ENCODE data around the gene DPF3. TPM values are rescaled to one million over a fixed set of nuclear protein-coding genes. Genes with fewer than 3 reads are reported as not detected.

Gene DPF3
- total and polyA plus RNA-seq, 9 of the 15 experiments (the other 6 are each of a cell fraction or from before 2014, with no cell fraction given) = 0.21 to 4.9 (median 1.2) TPM

DNA sequence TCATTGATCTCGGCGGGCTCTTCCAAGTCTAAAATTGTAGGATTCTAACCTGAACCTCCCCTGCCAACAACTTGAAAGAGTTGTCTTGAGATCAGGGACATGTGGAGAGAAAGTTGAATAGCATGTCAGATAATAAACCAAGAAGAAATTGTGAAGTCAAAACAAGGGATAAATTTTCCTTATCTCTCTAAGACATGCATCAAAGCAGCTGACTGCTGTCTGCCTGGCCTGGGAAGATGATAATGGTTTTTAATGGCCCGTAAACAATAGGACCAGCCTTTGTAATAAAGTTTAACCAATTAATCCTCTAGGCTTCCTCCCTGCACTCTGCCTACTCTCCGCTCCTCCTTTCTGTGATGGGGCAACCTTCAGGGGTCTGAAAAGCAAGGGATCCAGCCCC lies 67.9 kb downstream of the DPF3 start (continued):
- TF ChIP-seq ZNF57 (CRISPR knock-in tag; IDR thresholded peaks at IDR 0.05) (no peak), ELF1 (tag; IDR thresholded peaks at IDR 0.05) (0 out of 2 replicates have a peak, but pooled peaks have one; percentile 45), MTA3 (IDR thresholded peaks at IDR 0.05; ENCODE audit: borderline replicate concordance) (no peak), KAT7 (CRISPR knock-in tag; IDR thresholded peaks at IDR 0.05; ENCODE audit: borderline replicate concordance) (no peak), BACH1 (tag; IDR thresholded peaks at IDR 0.05) (peak; percentile 40; the same call in 1 of the 2 replicates), E2F3 (CRISPR knock-in tag; IDR thresholded peaks at IDR 0.05) (no peak), ZKSCAN1 (IDR thresholded peaks at IDR 0.05; ENCODE audit: low read depth, low read length) (no peak), LEF1 (IDR thresholded peaks at IDR 0.05) (peak; percentile 75), ZBTB8A (IDR thresholded peaks at IDR 0.05; ENCODE audit: partially characterized antibody) (no peak), RBM17 (IDR thresholded peaks at IDR 0.05; ENCODE audit: borderline replicate concordance, low read depth, low read length) (no peak)
- TF ChIP-seq, protein P1, sequence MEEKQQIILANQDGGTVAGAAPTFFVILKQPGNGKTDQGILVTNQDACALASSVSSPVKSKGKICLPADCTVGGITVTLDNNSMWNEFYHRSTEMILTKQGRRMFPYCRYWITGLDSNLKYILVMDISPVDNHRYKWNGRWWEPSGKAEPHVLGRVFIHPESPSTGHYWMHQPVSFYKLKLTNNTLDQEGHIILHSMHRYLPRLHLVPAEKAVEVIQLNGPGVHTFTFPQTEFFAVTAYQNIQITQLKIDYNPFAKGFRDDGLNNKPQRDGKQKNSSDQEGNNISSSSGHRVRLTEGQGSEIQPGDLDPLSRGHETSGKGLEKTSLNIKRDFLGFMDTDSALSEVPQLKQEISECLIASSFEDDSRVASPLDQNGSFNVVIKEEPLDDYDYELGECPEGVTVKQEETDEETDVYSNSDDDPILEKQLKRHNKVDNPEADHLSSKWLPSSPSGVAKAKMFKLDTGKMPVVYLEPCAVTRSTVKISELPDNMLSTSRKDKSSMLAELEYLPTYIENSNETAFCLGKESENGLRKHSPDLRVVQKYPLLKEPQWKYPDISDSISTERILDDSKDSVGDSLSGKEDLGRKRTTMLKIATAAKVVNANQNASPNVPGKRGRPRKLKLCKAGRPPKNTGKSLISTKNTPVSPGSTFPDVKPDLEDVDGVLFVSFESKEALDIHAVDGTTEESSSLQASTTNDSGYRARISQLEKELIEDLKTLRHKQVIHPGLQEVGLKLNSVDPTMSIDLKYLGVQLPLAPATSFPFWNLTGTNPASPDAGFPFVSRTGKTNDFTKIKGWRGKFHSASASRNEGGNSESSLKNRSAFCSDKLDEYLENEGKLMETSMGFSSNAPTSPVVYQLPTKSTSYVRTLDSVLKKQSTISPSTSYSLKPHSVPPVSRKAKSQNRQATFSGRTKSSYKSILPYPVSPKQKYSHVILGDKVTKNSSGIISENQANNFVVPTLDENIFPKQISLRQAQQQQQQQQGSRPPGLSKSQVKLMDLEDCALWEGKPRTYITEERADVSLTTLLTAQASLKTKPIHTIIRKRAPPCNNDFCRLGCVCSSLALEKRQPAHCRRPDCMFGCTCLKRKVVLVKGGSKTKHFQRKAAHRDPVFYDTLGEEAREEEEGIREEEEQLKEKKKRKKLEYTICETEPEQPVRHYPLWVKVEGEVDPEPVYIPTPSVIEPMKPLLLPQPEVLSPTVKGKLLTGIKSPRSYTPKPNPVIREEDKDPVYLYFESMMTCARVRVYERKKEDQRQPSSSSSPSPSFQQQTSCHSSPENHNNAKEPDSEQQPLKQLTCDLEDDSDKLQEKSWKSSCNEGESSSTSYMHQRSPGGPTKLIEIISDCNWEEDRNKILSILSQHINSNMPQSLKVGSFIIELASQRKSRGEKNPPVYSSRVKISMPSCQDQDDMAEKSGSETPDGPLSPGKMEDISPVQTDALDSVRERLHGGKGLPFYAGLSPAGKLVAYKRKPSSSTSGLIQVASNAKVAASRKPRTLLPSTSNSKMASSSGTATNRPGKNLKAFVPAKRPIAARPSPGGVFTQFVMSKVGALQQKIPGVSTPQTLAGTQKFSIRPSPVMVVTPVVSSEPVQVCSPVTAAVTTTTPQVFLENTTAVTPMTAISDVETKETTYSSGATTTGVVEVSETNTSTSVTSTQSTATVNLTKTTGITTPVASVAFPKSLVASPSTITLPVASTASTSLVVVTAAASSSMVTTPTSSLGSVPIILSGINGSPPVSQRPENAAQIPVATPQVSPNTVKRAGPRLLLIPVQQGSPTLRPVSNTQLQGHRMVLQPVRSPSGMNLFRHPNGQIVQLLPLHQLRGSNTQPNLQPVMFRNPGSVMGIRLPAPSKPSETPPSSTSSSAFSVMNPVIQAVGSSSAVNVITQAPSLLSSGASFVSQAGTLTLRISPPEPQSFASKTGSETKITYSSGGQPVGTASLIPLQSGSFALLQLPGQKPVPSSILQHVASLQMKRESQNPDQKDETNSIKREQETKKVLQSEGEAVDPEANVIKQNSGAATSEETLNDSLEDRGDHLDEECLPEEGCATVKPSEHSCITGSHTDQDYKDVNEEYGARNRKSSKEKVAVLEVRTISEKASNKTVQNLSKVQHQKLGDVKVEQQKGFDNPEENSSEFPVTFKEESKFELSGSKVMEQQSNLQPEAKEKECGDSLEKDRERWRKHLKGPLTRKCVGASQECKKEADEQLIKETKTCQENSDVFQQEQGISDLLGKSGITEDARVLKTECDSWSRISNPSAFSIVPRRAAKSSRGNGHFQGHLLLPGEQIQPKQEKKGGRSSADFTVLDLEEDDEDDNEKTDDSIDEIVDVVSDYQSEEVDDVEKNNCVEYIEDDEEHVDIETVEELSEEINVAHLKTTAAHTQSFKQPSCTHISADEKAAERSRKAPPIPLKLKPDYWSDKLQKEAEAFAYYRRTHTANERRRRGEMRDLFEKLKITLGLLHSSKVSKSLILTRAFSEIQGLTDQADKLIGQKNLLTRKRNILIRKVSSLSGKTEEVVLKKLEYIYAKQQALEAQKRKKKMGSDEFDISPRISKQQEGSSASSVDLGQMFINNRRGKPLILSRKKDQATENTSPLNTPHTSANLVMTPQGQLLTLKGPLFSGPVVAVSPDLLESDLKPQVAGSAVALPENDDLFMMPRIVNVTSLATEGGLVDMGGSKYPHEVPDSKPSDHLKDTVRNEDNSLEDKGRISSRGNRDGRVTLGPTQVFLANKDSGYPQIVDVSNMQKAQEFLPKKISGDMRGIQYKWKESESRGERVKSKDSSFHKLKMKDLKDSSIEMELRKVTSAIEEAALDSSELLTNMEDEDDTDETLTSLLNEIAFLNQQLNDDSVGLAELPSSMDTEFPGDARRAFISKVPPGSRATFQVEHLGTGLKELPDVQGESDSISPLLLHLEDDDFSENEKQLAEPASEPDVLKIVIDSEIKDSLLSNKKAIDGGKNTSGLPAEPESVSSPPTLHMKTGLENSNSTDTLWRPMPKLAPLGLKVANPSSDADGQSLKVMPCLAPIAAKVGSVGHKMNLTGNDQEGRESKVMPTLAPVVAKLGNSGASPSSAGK (IDR thresholded peaks at IDR 0.05) = no peak
- TF ChIP-seq, protein P2, sequence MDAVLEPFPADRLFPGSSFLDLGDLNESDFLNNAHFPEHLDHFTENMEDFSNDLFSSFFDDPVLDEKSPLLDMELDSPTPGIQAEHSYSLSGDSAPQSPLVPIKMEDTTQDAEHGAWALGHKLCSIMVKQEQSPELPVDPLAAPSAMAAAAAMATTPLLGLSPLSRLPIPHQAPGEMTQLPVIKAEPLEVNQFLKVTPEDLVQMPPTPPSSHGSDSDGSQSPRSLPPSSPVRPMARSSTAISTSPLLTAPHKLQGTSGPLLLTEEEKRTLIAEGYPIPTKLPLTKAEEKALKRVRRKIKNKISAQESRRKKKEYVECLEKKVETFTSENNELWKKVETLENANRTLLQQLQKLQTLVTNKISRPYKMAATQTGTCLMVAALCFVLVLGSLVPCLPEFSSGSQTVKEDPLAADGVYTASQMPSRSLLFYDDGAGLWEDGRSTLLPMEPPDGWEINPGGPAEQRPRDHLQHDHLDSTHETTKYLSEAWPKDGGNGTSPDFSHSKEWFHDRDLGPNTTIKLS (IDR thresholded peaks at IDR 0.05; ENCODE audit: borderline replicate concordance, low read depth) = no peak
- TF ChIP-seq, protein P3, sequence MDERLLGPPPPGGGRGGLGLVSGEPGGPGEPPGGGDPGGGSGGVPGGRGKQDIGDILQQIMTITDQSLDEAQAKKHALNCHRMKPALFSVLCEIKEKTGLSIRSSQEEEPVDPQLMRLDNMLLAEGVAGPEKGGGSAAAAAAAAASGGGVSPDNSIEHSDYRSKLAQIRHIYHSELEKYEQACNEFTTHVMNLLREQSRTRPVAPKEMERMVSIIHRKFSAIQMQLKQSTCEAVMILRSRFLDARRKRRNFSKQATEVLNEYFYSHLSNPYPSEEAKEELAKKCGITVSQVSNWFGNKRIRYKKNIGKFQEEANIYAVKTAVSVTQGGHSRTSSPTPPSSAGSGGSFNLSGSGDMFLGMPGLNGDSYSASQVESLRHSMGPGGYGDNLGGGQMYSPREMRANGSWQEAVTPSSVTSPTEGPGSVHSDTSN (CRISPR knock-in tag; IDR thresholded peaks at IDR 0.05; ENCODE audit: low read depth) = no peak
- TF ChIP-seq, protein P3 (tag; conservative IDR thresholded peaks at IDR 0.05; ENCODE audit: low read depth) = peak; percentile 97

Data from K562 (cell line).